Stimulated activated effector memory CD8-positive, alpha-beta T cell treated with anti-CD3 and anti-CD28 coated beads, Interleukin-12 subunit alpha, Interleukin-12 subunit beta, amount 100 ng/mL, for 72 hours (primary cell): ENCODE results near the gene CCPG1.

Experiments
- ATAC-seq: fragments of 150-1000 bp; cut with Tn5 transposase; 2 replicates; pipeline ENCODE4 v1.10.0; 2021
- DNase-seq, 2 donors: peaks; one replicate each; pipeline ENCODE4 v3.0.0; 2021 to 2022; ENCODE audit warnings: low spot score in 2 of 2
- H3K27ac Mint-ChIP-seq: one replicate; pipeline ENCODE4 v1.8.0; 2022; ENCODE audit warnings: mild to moderate bottlenecking, mixed read lengths
- H3K36me3 Mint-ChIP-seq: one replicate; pipeline ENCODE4 v1.8.0; 2022; ENCODE audit warnings: mild to moderate bottlenecking, mixed read lengths
- H3K4me1 Mint-ChIP-seq: one replicate; pipeline ENCODE4 v1.8.0; 2022; ENCODE audit warnings: mixed read lengths
- H3K4me3 Mint-ChIP-seq: one replicate; pipeline ENCODE4 v1.8.0; 2022; ENCODE audit warnings: mild to moderate bottlenecking, mixed read lengths
- H3K9me3 Mint-ChIP-seq: one replicate; pipeline ENCODE4 v1.8.0; 2022; ENCODE audit warnings: mixed read lengths

CCPG1 gene

DNA sequence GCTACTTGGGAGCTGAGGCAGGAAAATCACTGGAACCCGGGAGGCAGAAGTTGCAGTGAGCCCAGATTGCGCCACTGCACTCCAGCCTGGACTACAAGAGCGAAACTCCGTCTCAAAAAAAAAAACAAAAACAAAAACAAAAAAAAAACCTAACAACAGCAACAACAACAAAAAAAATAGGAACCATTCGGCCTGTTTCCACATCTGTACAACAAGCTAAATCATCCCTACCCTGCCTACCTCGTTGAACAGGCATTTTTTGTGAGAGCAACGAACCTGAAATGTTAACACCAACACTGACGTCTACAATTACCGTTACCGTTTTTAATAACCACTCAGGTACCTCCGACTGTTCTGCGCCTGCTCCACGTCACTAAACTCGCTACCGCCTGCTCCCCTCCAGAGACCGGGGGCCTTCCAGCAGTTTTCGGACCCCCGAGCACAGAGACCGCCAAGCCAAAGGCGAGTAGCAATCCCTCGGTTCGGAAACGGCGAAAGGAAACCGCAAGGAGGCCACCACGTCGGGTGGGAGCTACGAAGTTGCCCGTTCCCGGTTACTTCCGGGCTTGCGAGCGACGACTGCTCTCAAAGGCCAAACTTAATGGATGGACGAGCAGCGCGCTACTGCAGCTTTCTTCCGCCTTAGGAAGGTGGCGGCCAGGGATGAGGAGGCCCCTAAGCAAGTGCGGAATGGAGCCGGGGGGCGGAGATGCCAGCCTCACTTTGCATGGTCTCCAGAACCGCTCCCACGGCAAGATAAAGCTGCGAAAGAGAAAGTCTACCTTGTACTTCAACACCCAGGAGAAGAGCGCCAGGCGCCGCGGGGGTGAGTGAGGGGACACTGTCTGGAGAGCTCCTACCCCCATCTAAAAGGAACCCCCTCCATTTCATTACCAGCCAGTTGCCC, 89.3 kb downstream of the CCPG1 start, which contains the start of the genes PIGB and PIGBOS1:
Gene PIGB (plus strand): TSS at position 635 of the 907 bp plus-strand sequence. CDS start 29 bp downstream, at position 664.
Gene PIGBOS1 (minus strand): TSS at position 536 of the 907 bp plus-strand sequence. CDS start 1,331 bp downstream, outside the sequence.
- Mint-ChIP-seq H3K9me3 (no peaks in the 10 kb centered on the region), H3K27ac (peak within 1 kb of the TSS; percentile 100), H3K4me3 (peak within 1 kb of the TSS; percentile 98), H3K4me1 (peaks cover 62% of the 10 kb centered on the region), H3K36me3 (peaks cover 42% of the 10 kb centered on the region)
- ATAC-seq (peak; percentile 98), DNase-seq (peak; percentile 68 to 88)
